ENCODE results near the gene L3MBTL4. TPM values are rescaled to one million over a fixed set of nuclear protein-coding genes. Genes with fewer than 3 reads are reported as not detected.
"Not testable (repeated sequence)": the region's sequence is repeated elsewhere in the genome, so short reads cannot be mapped to it uniquely, and the experiment has no call there.

Gene L3MBTL4
- total RNA-seq, 1 donor from 2014 or later: 0.59 TPM

GRCh38 chr18:6409933-6410332, 4.8 kb downstream of the L3MBTL4 start:
- intact Hi-C loops (cut with DNase I): no loop called here
- no peak for DNase-seq
- no peak for ATAC-seq (ENCODE audit: poor library complexity)

- ATAC-seq (ENCODE audit: poor library complexity); intact Hi-C loops (cut with DNase I); DNase-seq: not testable (repeated sequence)
These were observed 6.2 kb downstream of the L3MBTL4 start for GRCh38 chr18:6408543-6408942.

GRCh38 chr18:6406910-6407470, 7.7 kb downstream of the L3MBTL4 start:
- DNase-seq: no peak
- no peak for ATAC-seq (ENCODE audit: poor library complexity)
- intact Hi-C loops (cut with DNase I): no loop called here

GRCh38 chr18:6406075-6406909, 8.4 kb downstream of the L3MBTL4 start:
- intact Hi-C loops (cut with DNase I): no loop called here
- no peak for DNase-seq
- ATAC-seq (ENCODE audit: poor library complexity): no peak

GRCh38 chr18:6405237-6406074, 9.3 kb downstream of the L3MBTL4 start:
- ATAC-seq (ENCODE audit: poor library complexity) (no peak), DNase-seq (no peak)
- intact Hi-C loops (cut with DNase I): no loop called here

GRCh38 chr18:6404834-6405233, 9.9 kb downstream of the L3MBTL4 start:
- DNase-seq: no peak
- intact Hi-C loops (cut with DNase I): no loop called here
- no peak for ATAC-seq (ENCODE audit: poor library complexity)

GRCh38 chr18:6401687-6402086, 13.0 kb downstream of the L3MBTL4 start:
- intact Hi-C loops (cut with DNase I): no loop called here
- ATAC-seq (ENCODE audit: poor library complexity) (no peak), DNase-seq (no peak)

GRCh38 chr18:6399776-6400175, 14.9 kb downstream of the L3MBTL4 start:
- ATAC-seq (ENCODE audit: poor library complexity) (no peak), DNase-seq (no peak)
- intact Hi-C loops (cut with DNase I): no loop called here

- ATAC-seq (ENCODE audit: poor library complexity): no peak
- no peak for DNase-seq
- intact Hi-C loops (cut with DNase I): no loop called here
These were observed 16.7 kb downstream of the L3MBTL4 start for GRCh38 chr18:6397931-6398566.

GRCh38 chr18:6396847-6397246, 17.9 kb downstream of the L3MBTL4 start:
- DNase-seq: no peak
- ATAC-seq (ENCODE audit: poor library complexity): no peak
- intact Hi-C loops (cut with DNase I): no loop called here

GRCh38 chr18:6396276-6396675, 18.4 kb downstream of the L3MBTL4 start:
- intact Hi-C loops (cut with DNase I): no loop called here
- no peak for ATAC-seq (ENCODE audit: poor library complexity)
- no peak for DNase-seq

GRCh38 chr18:6389005-6389404, 25.7 kb downstream of the L3MBTL4 start:
- DNase-seq (no peak), ATAC-seq (ENCODE audit: poor library complexity) (no peak)
- intact Hi-C loops (cut with DNase I): no loop called here

GRCh38 chr18:6382963-6383362, 31.7 kb downstream of the L3MBTL4 start:
- intact Hi-C loops (cut with DNase I): no loop called here
- ATAC-seq (ENCODE audit: poor library complexity): no peak
- DNase-seq: no peak

- DNase-seq; intact Hi-C loops (cut with DNase I); ATAC-seq (ENCODE audit: poor library complexity): not testable (repeated sequence)
These were observed 37.2 kb downstream of the L3MBTL4 start for GRCh38 chr18:6377473-6377872.

GRCh38 chr18:6376433-6377229, 38.1 kb downstream of the L3MBTL4 start:
- intact Hi-C loops (cut with DNase I): no loop called here
- ATAC-seq (ENCODE audit: poor library complexity): no peak

GRCh38 chr18:6374935-6375529, 39.7 kb downstream of the L3MBTL4 start:
- DNase-seq (no peak), ATAC-seq (ENCODE audit: poor library complexity) (no peak)
- intact Hi-C loops (cut with DNase I): no loop called here

More at GRCh38 chr18:6376433-6377229, 38.1 kb downstream of the L3MBTL4 start:
- DNase-seq: no peak

GRCh38 chr18:6374340-6374739, 40.4 kb downstream of the L3MBTL4 start:
- intact Hi-C loops (cut with DNase I): no loop called here
- ATAC-seq (ENCODE audit: poor library complexity) (no peak), DNase-seq (no peak)

GRCh38 chr18:6373187-6373586, 41.5 kb downstream of the L3MBTL4 start:
- DNase-seq (no peak), ATAC-seq (ENCODE audit: poor library complexity) (no peak)
- intact Hi-C loops (cut with DNase I): no loop called here
